ENCODE measurements around the gene CNKSR2. TPM values are rescaled to one million over a fixed set of nuclear protein-coding genes. Genes with fewer than 3 reads are reported as not detected.

The CNKSR2 gene
- total RNA-seq, 1 experiment from 2014 or later: 52.9 TPM

DNA sequence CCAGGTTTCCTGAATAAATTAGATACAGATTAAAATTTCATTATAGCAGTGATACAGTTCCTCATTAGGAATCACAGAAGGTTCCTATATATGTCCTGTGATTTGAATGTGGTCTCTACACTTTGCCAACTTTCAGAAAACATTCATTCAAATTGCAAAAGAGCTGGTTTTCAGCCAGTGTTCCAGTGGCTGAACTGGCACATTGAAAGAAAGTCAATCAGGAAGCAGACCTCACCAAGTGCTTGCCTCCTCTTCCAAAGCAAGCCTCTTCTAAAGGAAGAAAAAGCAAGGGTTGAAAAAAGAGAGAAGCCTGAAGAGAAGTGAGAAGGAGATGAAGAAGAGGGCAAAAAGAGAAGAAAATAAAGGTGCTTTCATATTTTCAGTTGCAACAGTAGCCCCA is 271.2 kb downstream of the CNKSR2 start:
- H2BK120ac ChIP-seq (ENCODE audit: low read depth, low read length, poor library complexity, severe bottlenecking): no peak overlapping the region
- no peak overlapping the region for H3K56ac ChIP-seq (ENCODE audit: insufficient read length, low read depth, low read length)
- H3K4me2 ChIP-seq (ENCODE audit: insufficient read depth, insufficient read length, low read length): no peak overlapping the region
- no peak overlapping the region for H2BK15ac ChIP-seq (ENCODE audit: low read depth, low read length)
- H3K79me1 ChIP-seq (ENCODE audit: insufficient read depth, low read depth, low read length, poor library complexity, severe bottlenecking): no peaks in the 10 kb centered on the region
- Mint-ChIP-seq H3K27me3 (ENCODE audit: low read depth) (no peaks in the 10 kb centered on the region), H3K4me1 (peaks cover 5 to 9% of the 10 kb centered on the region in 2 experiments; a peak in 3 of 4 replicates), H3K27ac (peak overlapping the region in 1 of 3 experiments; percentile 14; a peak in 1 of 7 replicates), H3K36me3 (ENCODE audit: insufficient read depth in 1 of 3, low read depth in 3 of 3) (peaks cover 5 to 19% (median 8%) of the 10 kb centered on the region in 3 experiments; a peak in 6 of 7 replicates), H3K4me3 (no peak overlapping the region), H3K9me3 (peaks cover 0 to 21% of the 10 kb centered on the region in 2 experiments; a peak in 4 of 5 replicates)
- H2BK5ac ChIP-seq (ENCODE audit: insufficient read length, low read length): no peak overlapping the region
- DNase-seq: no peak
- H3K4me1 ChIP-seq (ENCODE audit: insufficient read depth, low read length): no peaks in the 10 kb centered on the region
- no peak overlapping the region for H3K23ac ChIP-seq (ENCODE audit: insufficient read length, low read depth, low read length)
- no peaks in the 10 kb centered on the region for H3K27me3 ChIP-seq (ENCODE audit: insufficient read depth, low read length)
- H3K9ac ChIP-seq (ENCODE audit: extremely low read depth, insufficient read length, low read length): no peak overlapping the region
- no peak overlapping the region for H4K8ac ChIP-seq (replicated peaks; ENCODE audit: insufficient read length, low read depth, low read length)
- no peaks in the 10 kb centered on the region for H4K20me1 ChIP-seq (ENCODE audit: control insufficient read depth, insufficient read depth, insufficient read length)
- H2AFZ ChIP-seq (ENCODE audit: low read length): no peak overlapping the region
- TF ChIP-seq, protein P1, sequence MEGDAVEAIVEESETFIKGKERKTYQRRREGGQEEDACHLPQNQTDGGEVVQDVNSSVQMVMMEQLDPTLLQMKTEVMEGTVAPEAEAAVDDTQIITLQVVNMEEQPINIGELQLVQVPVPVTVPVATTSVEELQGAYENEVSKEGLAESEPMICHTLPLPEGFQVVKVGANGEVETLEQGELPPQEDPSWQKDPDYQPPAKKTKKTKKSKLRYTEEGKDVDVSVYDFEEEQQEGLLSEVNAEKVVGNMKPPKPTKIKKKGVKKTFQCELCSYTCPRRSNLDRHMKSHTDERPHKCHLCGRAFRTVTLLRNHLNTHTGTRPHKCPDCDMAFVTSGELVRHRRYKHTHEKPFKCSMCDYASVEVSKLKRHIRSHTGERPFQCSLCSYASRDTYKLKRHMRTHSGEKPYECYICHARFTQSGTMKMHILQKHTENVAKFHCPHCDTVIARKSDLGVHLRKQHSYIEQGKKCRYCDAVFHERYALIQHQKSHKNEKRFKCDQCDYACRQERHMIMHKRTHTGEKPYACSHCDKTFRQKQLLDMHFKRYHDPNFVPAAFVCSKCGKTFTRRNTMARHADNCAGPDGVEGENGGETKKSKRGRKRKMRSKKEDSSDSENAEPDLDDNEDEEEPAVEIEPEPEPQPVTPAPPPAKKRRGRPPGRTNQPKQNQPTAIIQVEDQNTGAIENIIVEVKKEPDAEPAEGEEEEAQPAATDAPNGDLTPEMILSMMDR (conservative IDR thresholded peaks at IDR 0.05): no peak
- no peaks in the 10 kb centered on the region for H3K23me2 ChIP-seq (ENCODE audit: insufficient read length, low read depth, low read length, poor library complexity, severe bottlenecking)
- H4K5ac ChIP-seq (ENCODE audit: insufficient read length, low read depth, low read length): no peak overlapping the region
- H3K9me3 ChIP-seq (ENCODE audit: control insufficient read depth, low read depth, low read length): peaks cover 8% of the 10 kb centered on the region
- H2AK5ac ChIP-seq (ENCODE audit: insufficient read length, low read length): no peak overlapping the region
- no peak overlapping the region for H2BK20ac ChIP-seq (ENCODE audit: low read depth, low read length, poor library complexity, severe bottlenecking)
- H3K14ac ChIP-seq (ENCODE audit: insufficient read depth, low read length): no peak overlapping the region
- no peak overlapping the region for H3K18ac ChIP-seq (ENCODE audit: insufficient read length, low read depth, low read length)
- H3T11ph ChIP-seq (ENCODE audit: low read length): no peak overlapping the region
- H2BK12ac ChIP-seq (ENCODE audit: insufficient read length, low read depth, low read length): no peak overlapping the region
- no peak overlapping the region for H3K4ac ChIP-seq (ENCODE audit: low read depth, low read length)
- H3K79me2 ChIP-seq (ENCODE audit: insufficient read depth, low read length): no peaks in the 10 kb centered on the region
- no peak overlapping the region for H4K91ac ChIP-seq (ENCODE audit: insufficient read length, low read depth, low read length)
- no peak overlapping the region for H3K27ac ChIP-seq (ENCODE audit: insufficient read length, low read depth, low read length)
